ENCODE measurements around the gene EGLN1. TPM values are rescaled to one million over a fixed set of nuclear protein-coding genes. Genes with fewer than 3 reads are reported as not detected.
A peak's percentile ranks its signal among the peaks of the same experiment; 100 is the strongest.

Gene EGLN1
- total RNA-seq, 1 experiment from 2014 or later, result 27.1 TPM

- Histone ChIP-seq H3K4me1 (ENCODE audit: control insufficient read depth in 1 of 2, insufficient read depth in 2 of 2, low read length in 2 of 2) (peaks cover 18 to 49% of the 10 kb centered on the region in 2 experiments; a peak in 3 of 4 replicates), H3K27ac (ENCODE audit: low read depth, low read length) (no peak overlapping the region), H3K79me2 (ENCODE audit: insufficient read depth, low read length) (peaks cover 65% of the 10 kb centered on the region), H3K4me2 (ENCODE audit: low read length) (peak overlapping the region; percentile 87), H4K20me1 (ENCODE audit: insufficient read depth) (peaks cover 14% of the 10 kb centered on the region; the same call in 1 of the 2 replicates), H3K4me3 (replicated peaks in 1 of 2; ENCODE audit: low read depth in 1 of 2, low read length in 2 of 2) (peak overlapping the region; percentile 78 to 84), H3K27me3 (ENCODE audit: insufficient read depth, low read length) (no peaks in the 10 kb centered on the region), H3K9ac (ENCODE audit: low read length) (peak overlapping the region; percentile 76), H3K9me3 (ENCODE audit: control insufficient read depth in 1 of 2, insufficient read depth in 1 of 2, low read depth in 1 of 2, low read length in 2 of 2) (no peaks in the 10 kb centered on the region), H3K9me2 (ENCODE audit: insufficient read depth) (no peaks in the 10 kb centered on the region), H2AFZ (ENCODE audit: low read depth, low read length, poor library complexity, severe bottlenecking) (no peak overlapping the region), H3K36me3 (ENCODE audit: control insufficient read depth in 1 of 2, insufficient read depth in 2 of 2, low read length in 2 of 2) (peaks cover 0 to 21% of the 10 kb centered on the region in 2 experiments; a peak in 1 of 4 replicates)
- POLR2A ChIA-PET, result no interaction called here
- RAD21 ChIA-PET (ENCODE audit: low non-redundant PET in 1 of 2, low total read pairs in 2 of 2, uncharacterized antibody in 2 of 2, unreplicated experiment in 2 of 2), result no interaction called here
- CTCF ChIA-PET, result no interaction called here
- ATAC-seq (no peak), DNase-seq (ENCODE audit: low read depth, low spot score) (no peak)
- intact Hi-C loops (cut with micrococcal nuclease), result no loop called here
- TF ChIP-seq ELF1 (IDR thresholded peaks at IDR 0.05; ENCODE audit: borderline replicate concordance, low read depth) (no peak), TCF7L2 (IDR thresholded peaks at IDR 0.05; ENCODE audit: borderline replicate concordance, extremely low read depth, insufficient read depth, insufficient read length) (no peak), CTCF (IDR thresholded peaks at IDR 0.05 in 2 of 3, conservative IDR thresholded peaks at IDR 0.05 in 1 of 3; ENCODE audit: borderline replicate concordance in 1 of 3, insufficient read depth in 1 of 3, low read depth in 2 of 3, low read length in 2 of 3) (no peak), POLR2A (IDR thresholded peaks at IDR 0.05; ENCODE audit: borderline replicate concordance, extremely low read depth, insufficient read depth, insufficient read length) (no peak), SIN3A (IDR thresholded peaks at IDR 0.05; ENCODE audit: low read depth) (no peak), SP1 (IDR thresholded peaks at IDR 0.05; ENCODE audit: low read depth) (no peak), RAD21 (IDR thresholded peaks at IDR 0.05; ENCODE audit: low read depth) (no peak), MAX (IDR thresholded peaks at IDR 0.05) (no peak), CBX3 (IDR thresholded peaks at IDR 0.05; ENCODE audit: low read depth) (no peak), EZH2 (IDR thresholded peaks at IDR 0.05) (no peak), ZNF274 (IDR thresholded peaks at IDR 0.05; ENCODE audit: low read depth, low read length) (no peak), ATF3 (IDR thresholded peaks at IDR 0.05) (no peak), POLR2AphosphoS5 (IDR thresholded peaks at IDR 0.05; ENCODE audit: low read depth, low read length) (no peak), SRF (IDR thresholded peaks at IDR 0.05; ENCODE audit: low read depth) (no peak), ZFX (IDR thresholded peaks at IDR 0.05) (no peak)
- BruUV-seq (replicated peaks), result no TSS peak
These were observed 2.3 kb downstream of the EGLN1 start for GRCh38 chr1:231419738-231420298.

Measured in HCT116 (cell line).